MM.1S (cell line): ENCODE measurements around the gene ETV3.

ENCODE experiments used
- DNase-seq: peaks from one replicate; pipeline ENCODE4 v3.0.0-alpha.2; 2015
- H2AFZ ChIP-seq: fragments of 300-600 bp; sonication (generic); 2 replicates; pipeline ENCODE4 v1.6.0; 2016; ENCODE audit warnings: antibody characterized with exemption, low read length
- H3F3A ChIP-seq: fragments of 300-600 bp; sonication (generic); 2 replicates; pipeline ENCODE4 v1.6.1; 2016; ENCODE audit warnings: mild to moderate bottlenecking, antibody characterized with exemption, low read length, moderate library complexity, mixed read lengths; ENCODE audit not compliant: insufficient read depth
- H3K27ac ChIP-seq: fragments of 300-600 bp; sonication (generic); 2 replicates; pipeline ENCODE4 v1.5.1; 2016; ENCODE audit warnings: mild to moderate bottlenecking, low read length
- H3K27me3 ChIP-seq: fragments of 300-600 bp; sonication (generic); replicated peaks from 2 replicates; pipeline ENCODE4 v1.6.0; 2016; ENCODE audit warnings: low read length; ENCODE audit not compliant: insufficient read depth
- H3K36me3 ChIP-seq: fragments of 300-600 bp; sonication (generic); replicated peaks from 2 replicates; pipeline ENCODE4 v1.6.1; 2016; ENCODE audit warnings: mild to moderate bottlenecking, low read length, mixed read lengths; ENCODE audit not compliant: insufficient read depth
- H3K4me1 ChIP-seq: fragments of 300-600 bp; sonication (generic); 2 replicates; pipeline ENCODE4 v1.6.1; 2016; ENCODE audit warnings: low read length, mixed read lengths
- H3K4me2 ChIP-seq: fragments of 300-600 bp; sonication (generic); 2 replicates; pipeline ENCODE4 v1.6.0; 2016; ENCODE audit warnings: low read depth, low read length
- H3K4me3 ChIP-seq: fragments of 300-600 bp; sonication (generic); 2 replicates; pipeline ENCODE4 v1.5.1; 2016; ENCODE audit warnings: low read length, mixed read lengths
- H3K79me2 ChIP-seq: fragments of 300-600 bp; sonication (generic); 2 replicates; pipeline ENCODE4 v1.6.1; 2016; ENCODE audit warnings: mixed run types, low read length, mixed read lengths
- H3K9ac ChIP-seq: fragments of 300-600 bp; sonication (generic); 2 replicates; pipeline ENCODE4 v1.6.1; 2016; ENCODE audit warnings: low read length, mixed read lengths
- H3K9me2 ChIP-seq: fragments of 300-600 bp; sonication (generic); replicated peaks from 2 replicates; pipeline ENCODE4 v1.6.1; 2016; ENCODE audit warnings: mild to moderate bottlenecking, low read length, mixed read lengths; ENCODE audit not compliant: insufficient read depth
- H3K9me3 ChIP-seq: fragments of 300-600 bp; sonication (generic); replicated peaks from 2 replicates; pipeline ENCODE4 v1.6.1; 2016; ENCODE audit warnings: mild to moderate bottlenecking, low read length, mixed read lengths; ENCODE audit not compliant: insufficient read depth
- H4K20me1 ChIP-seq: fragments of 300-600 bp; sonication (generic); 2 replicates; pipeline ENCODE4 v1.6.1; 2016; ENCODE audit warnings: mild to moderate bottlenecking, low read length, moderate library complexity, mixed read lengths; ENCODE audit not compliant: insufficient read depth
- CTCF ChIP-seq: fragments of 300-600 bp; sonication (generic); IDR thresholded peaks from 2 replicates; pipeline ENCODE4 v1.5.1; 2016; ENCODE audit warnings: antibody characterized with exemption, low read length, mixed read lengths
- EZH2 ChIP-seq: fragments of 300-600 bp; sonication (generic); optimal IDR thresholded peaks from 2 replicates; pipeline ENCODE3; 2017; ENCODE audit warnings: low read depth, mild to moderate bottlenecking, antibody characterized with exemption, low read length, mixed read lengths
- EZH2phosphoT487 ChIP-seq: fragments of 300-600 bp; sonication (generic); IDR thresholded peaks from 2 replicates; pipeline ENCODE4 v1.6.1; 2018; ENCODE audit warnings: antibody characterized with exemption, low read length

ETV3 gene

GRCh38 chr1:157142201-157142600 lies 4.0 kb upstream of the ETV3 start:
- peaks cover 8% of the 10 kb centered on the region; the same call in 1 of the 2 replicates for H3K27me3 ChIP-seq
- 0 out of 2 replicates have a peak, but pooled peaks cover 5% of the 10 kb centered on the region for H3K4me1 ChIP-seq
- DNase-seq = no peak
- H3K9me2 ChIP-seq = no peaks in the 10 kb centered on the region
- H3K36me3 ChIP-seq = no peaks in the 10 kb centered on the region
- peaks cover 8% of the 10 kb centered on the region for H3K79me2 ChIP-seq
- no peak overlapping the region for H3K27ac ChIP-seq
- no peak overlapping the region for H3K4me3 ChIP-seq
- H3K9me3 ChIP-seq = no peaks in the 10 kb centered on the region
- H3K4me2 ChIP-seq = no peak overlapping the region
- H3F3A ChIP-seq = peaks cover 21% of the 10 kb centered on the region
- H3K9ac ChIP-seq = no peak overlapping the region
- no peak overlapping the region for H2AFZ ChIP-seq
- TF ChIP-seq CTCF = no peak
- no peak for TF ChIP-seq EZH2
- TF ChIP-seq EZH2phosphoT487 = no peak
- H4K20me1 ChIP-seq = no peaks in the 10 kb centered on the region

GRCh38 chr1:157141212-157141855 lies 3.1 kb upstream of the ETV3 start:
- H2AFZ ChIP-seq = no peak overlapping the region
- H3K4me2 ChIP-seq = no peak overlapping the region
- peaks cover 17% of the 10 kb centered on the region for H3K79me2 ChIP-seq
- H3K27me3 ChIP-seq = peaks cover 8% of the 10 kb centered on the region; the same call in 1 of the 2 replicates
- no peaks in the 10 kb centered on the region for H3K9me3 ChIP-seq
- H3K9ac ChIP-seq = no peak overlapping the region
- no peak overlapping the region for H3K27ac ChIP-seq
- H3F3A ChIP-seq = peaks cover 29% of the 10 kb centered on the region
- TF ChIP-seq CTCF (no peak), EZH2phosphoT487 (no peak), EZH2 (no peak)
- peaks cover 13% of the 10 kb centered on the region for H3K4me1 ChIP-seq
- no peaks in the 10 kb centered on the region for H3K9me2 ChIP-seq
- no peaks in the 10 kb centered on the region for H3K36me3 ChIP-seq
- H4K20me1 ChIP-seq = no peaks in the 10 kb centered on the region
- H3K4me3 ChIP-seq = no peak overlapping the region
- no peak for DNase-seq

- Histone ChIP-seq H3K4me2 (no peak overlapping the region), H3K4me1 (peaks cover 25% of the 10 kb centered on the region), H3K27me3 (peaks cover 8% of the 10 kb centered on the region; the same call in 1 of the 2 replicates), H3K79me2 (peaks cover 29% of the 10 kb centered on the region), H3K9me2 (no peaks in the 10 kb centered on the region), H3K4me3 (no peak overlapping the region), H3K36me3 (peaks cover 2% of the 10 kb centered on the region; the same call in 1 of the 2 replicates), H2AFZ (no peak overlapping the region), H4K20me1 (0 out of 2 replicates have a peak, but pooled peaks cover 3% of the 10 kb centered on the region), H3K9me3 (no peaks in the 10 kb centered on the region), H3K9ac (no peak overlapping the region), H3F3A (peaks cover 41% of the 10 kb centered on the region), H3K27ac (no peak overlapping the region)
- DNase-seq = no peak
- TF ChIP-seq EZH2phosphoT487 (no peak), EZH2 (no peak), CTCF (no peak)
Observed at GRCh38 chr1:157140063-157140588, 1.9 kb upstream of the ETV3 start.
